Measurements from ENCODE around the gene BICDL2.

Gene BICDL2

DNA sequence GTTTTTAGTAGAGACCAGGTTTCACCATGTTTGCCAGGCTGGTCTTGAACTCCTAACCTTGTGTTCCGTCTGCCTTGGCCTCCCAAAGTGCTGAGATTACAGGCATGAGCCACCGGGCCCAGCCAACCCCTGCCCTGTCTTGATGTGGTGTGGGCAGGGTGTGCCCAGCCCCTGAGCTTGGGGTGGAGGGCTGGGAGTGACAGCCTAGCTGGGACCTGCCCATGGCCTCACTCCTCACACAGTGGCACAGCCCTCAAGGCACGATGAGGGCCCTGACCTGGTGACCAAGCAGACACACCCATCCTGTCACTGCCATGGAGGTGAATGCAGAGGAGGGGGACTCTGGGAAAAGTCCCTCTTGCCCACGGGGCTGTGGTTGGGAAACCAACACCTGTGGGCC is 31.7 kb upstream of the BICDL2 start:
- TF ChIP-seq ZFX (IDR thresholded peaks at IDR 0.05; ENCODE audit: borderline replicate concordance), result no peak
- no peak for TF ChIP-seq CTCF (IDR thresholded peaks at IDR 0.05)
- no peak overlapping the region for H3K27ac ChIP-seq

DNA sequence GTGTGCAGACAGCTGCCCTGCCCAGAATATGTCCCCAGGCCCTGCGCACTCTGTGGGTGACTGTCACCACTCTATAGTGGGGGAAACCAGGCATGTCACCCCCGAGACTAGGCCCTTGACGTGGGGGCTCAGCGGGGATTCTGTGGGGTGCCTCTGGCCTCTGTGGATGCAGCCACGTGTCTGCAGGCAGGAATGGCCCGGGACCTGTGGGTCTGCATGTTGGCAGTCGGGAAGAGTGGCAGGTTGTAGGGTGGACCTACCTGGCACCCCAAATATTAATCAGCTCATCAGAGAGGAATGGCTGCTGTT is 29.6 kb upstream of the BICDL2 start:
- no peak for TF ChIP-seq ZFX (IDR thresholded peaks at IDR 0.05; ENCODE audit: borderline replicate concordance)
- no peak overlapping the region for H3K27ac ChIP-seq

- no peak for TF ChIP-seq ZFX (IDR thresholded peaks at IDR 0.05; ENCODE audit: borderline replicate concordance)
- no peak for TF ChIP-seq CTCF (IDR thresholded peaks at IDR 0.05)
- H3K27ac ChIP-seq, result no peak overlapping the region
These were observed 29.1 kb upstream of the BICDL2 start for GRCh38 chr16:3065742-3066439.

DNA sequence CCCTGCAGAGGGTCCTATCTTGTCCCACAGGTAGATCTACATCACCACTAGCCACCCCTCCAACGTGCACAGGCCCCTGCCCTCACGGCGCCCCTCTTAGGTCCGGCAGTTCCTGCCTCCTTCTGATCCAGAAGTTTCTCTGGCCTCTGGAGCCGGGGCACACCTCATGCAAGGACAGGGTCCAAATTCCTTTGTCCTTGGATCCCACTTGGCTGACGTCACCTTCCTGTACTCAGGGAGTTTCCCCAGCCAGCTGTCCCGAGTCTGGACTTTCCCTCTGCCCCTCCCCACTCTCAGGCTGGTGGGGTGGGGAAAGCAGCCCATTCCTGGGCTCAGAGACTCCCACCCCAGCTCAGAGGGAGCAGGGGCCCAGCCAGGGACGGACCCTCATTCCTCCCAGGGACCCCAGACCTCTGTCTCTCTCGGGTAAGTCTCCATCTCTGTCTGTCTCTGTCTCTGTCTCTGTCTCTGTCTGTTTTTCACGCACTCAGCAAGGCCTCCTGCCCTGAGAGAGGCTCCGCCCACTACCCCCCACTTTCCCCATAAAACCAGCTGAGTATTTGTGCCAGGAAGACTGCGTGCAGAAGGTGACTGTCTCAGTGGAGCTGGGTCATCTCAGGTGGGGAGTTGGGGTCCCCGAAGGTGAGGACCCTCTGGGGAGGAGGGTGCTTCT is 28.5 kb upstream of the BICDL2 start, which contains the start of gene IL32:
Gene IL32, plus strand, starts transcription at position 572 of the 673 bp plus-strand sequence. CDS start 172 bp downstream, outside the sequence.
- no peak within 1 kb of the TSS for H3K27ac ChIP-seq
- no peak for TF ChIP-seq CTCF (IDR thresholded peaks at IDR 0.05)
- no peak for TF ChIP-seq ZFX (IDR thresholded peaks at IDR 0.05; ENCODE audit: borderline replicate concordance)

DNA sequence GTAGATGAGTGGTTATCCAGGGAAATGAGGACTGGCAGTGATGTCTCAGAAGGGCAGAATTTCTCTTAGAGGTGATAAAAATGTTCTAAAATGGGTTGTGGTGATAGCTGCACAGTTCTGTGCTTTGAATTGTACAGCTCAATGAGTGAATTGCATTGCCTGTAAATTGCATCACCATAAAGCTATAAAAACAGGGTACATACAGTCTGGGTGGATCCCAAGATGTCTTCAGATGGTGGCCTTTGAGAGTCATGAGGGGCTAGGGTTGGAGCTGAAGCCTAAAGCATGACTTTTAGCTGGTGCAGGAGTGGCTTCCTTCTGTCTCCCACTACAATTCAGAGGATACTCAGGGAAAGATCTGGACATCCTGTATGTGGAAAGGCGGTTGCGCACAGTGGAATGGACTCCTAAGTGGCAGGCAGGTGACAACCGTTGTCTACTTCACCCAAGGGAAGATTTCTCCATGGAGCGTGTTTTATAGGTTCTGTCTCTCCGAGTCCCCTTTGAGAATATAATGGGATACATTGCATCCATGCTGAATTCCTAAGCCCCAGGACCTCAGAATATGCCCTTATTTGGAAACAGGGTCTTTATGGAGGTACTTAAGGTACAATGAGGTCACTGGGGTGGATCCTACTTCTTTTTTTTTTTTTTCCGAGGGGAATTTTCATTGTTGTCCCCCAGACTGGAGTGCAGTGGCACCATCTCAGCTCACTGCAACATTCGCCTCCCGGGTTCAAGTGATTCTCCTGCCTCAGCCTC is 27.1 kb upstream of the BICDL2 start:
- TF ChIP-seq ZFX (IDR thresholded peaks at IDR 0.05; ENCODE audit: borderline replicate concordance) (no peak), CTCF (IDR thresholded peaks at IDR 0.05) (no peak)
- no peak overlapping the region for H3K27ac ChIP-seq

DNA sequence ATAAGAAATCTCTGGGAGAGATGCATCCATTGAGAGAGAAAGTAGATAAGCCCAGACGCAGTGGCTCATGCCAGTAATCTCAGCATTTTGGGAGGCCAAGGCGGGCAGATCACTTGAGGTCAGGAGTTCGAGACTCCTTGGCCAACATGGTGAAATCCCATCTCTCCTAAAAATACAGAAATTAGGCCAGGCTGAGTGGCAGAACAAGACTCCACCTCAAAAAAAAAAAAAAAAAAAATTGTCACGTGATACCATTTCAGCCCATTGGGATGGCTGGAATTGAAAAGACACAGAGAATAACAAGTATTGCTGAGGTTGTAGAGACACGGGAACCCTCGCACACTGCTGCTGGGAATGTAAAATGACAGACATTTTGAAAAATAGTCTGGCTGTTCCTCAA is 25.8 kb upstream of the BICDL2 start:
- TF ChIP-seq CTCF (IDR thresholded peaks at IDR 0.05) (no peak), ZFX (IDR thresholded peaks at IDR 0.05; ENCODE audit: borderline replicate concordance) (no peak)
- no peak overlapping the region for H3K27ac ChIP-seq

DNA sequence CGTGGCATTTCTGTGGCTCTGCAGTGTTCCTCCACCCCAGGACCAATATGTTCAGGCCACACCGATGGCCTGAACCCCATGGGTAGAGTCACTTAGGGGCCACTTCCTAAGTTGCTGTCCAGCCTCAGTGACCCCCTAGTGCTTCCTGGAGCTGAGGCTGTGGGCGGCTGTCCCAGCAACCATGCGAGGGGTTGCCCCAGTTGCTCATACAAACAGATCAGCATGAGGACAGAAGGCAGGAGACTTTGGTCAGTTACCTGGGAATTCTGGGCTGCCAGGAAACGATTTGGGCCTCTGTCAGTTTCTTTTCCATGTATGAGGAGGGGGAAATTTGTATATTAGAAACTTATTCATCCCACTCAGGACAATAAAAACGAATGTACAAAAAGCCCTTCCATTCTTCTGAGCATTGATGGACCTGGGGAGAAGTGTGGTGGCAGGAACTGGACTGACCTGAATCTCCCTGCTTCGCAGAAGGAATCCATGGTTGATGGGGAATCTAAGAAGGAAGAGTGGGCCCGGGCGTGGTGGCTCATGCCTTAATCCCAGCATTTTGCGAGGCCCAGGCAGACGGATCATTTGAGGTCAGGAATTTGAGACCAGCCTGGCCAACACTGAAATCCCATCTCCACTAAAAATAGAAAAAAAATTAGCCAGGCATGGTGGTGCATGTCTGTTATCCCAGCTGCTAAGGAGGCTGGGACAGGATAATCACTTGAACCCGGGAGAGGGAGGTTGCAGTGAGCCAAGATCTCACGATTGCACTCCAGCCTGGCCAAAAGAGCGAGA is 23.8 kb upstream of the BICDL2 start:
- TF ChIP-seq ZFX (IDR thresholded peaks at IDR 0.05; ENCODE audit: borderline replicate concordance) (no peak), CTCF (IDR thresholded peaks at IDR 0.05) (no peak)
- H3K27ac ChIP-seq, result no peak overlapping the region

Measured in 22Rv1 (cell line).